GM12801 (cell line): ENCODE data around the gene AHI1.

Experiments used
- TF ChIP-seq, protein P1 (sequence below): IDR thresholded peaks from one replicate; pipeline ENCODE4 v1.5.1; 2011; ENCODE audit warnings: control low read depth; ENCODE audit not compliant: insufficient read length; ENCODE audit errors: extremely low read depth

AHI1 gene

DNA sequence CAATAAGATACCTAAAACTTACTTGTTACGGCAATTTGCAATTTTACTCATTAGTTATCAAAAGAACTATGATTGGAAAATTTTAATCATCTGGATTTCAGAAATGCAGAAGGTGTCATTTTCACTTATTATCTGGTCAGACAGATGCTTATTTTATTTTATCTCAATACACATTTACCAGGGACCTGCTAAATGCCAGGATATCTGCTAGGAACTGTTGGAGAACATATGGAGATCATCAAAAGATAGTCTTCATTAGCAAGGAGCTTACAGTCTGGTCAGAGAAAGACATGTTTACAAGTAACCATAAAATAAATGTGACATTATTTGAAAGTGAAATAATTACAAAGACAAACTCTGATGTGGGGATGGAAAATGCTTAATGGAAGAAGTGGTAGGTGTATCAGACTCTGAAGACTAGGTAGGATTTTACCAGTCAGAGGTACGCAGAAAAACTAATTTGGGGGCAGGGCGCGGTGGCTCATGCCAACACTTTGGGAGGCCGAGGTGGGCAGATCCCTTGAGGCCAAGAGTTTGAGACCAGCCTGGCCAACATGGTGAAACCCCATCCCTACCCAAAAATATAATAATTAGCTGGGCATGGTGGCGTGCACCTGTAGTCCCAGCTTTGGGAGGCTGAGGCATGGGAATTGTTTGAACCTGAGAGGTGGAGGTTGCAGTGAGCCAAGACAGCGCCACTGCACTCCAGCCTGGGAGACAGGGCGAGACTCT is 178.6 kb downstream of the AHI1 start:
- TF ChIP-seq, protein P1, sequence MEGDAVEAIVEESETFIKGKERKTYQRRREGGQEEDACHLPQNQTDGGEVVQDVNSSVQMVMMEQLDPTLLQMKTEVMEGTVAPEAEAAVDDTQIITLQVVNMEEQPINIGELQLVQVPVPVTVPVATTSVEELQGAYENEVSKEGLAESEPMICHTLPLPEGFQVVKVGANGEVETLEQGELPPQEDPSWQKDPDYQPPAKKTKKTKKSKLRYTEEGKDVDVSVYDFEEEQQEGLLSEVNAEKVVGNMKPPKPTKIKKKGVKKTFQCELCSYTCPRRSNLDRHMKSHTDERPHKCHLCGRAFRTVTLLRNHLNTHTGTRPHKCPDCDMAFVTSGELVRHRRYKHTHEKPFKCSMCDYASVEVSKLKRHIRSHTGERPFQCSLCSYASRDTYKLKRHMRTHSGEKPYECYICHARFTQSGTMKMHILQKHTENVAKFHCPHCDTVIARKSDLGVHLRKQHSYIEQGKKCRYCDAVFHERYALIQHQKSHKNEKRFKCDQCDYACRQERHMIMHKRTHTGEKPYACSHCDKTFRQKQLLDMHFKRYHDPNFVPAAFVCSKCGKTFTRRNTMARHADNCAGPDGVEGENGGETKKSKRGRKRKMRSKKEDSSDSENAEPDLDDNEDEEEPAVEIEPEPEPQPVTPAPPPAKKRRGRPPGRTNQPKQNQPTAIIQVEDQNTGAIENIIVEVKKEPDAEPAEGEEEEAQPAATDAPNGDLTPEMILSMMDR: no peak

DNA sequence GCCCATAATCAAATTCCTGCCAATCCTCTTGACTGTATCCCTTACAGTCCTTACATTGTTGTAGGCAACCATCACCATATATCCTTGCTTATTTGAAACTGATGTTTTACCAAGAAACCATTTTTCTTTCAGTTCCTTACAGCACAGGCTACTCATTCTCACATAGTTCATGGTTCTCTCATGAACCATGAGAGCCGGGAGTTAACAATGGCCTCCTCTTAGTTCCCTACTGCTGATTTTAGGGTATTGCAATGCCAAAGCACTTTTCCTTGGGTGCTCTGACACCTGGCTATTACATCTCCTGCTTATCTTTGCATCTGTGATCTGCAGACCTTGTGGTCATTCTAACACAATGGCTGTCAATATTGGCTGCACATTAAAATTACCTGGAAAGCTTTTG is 183.0 kb downstream of the AHI1 start:
- TF ChIP-seq, protein P1: no peak

DNA sequence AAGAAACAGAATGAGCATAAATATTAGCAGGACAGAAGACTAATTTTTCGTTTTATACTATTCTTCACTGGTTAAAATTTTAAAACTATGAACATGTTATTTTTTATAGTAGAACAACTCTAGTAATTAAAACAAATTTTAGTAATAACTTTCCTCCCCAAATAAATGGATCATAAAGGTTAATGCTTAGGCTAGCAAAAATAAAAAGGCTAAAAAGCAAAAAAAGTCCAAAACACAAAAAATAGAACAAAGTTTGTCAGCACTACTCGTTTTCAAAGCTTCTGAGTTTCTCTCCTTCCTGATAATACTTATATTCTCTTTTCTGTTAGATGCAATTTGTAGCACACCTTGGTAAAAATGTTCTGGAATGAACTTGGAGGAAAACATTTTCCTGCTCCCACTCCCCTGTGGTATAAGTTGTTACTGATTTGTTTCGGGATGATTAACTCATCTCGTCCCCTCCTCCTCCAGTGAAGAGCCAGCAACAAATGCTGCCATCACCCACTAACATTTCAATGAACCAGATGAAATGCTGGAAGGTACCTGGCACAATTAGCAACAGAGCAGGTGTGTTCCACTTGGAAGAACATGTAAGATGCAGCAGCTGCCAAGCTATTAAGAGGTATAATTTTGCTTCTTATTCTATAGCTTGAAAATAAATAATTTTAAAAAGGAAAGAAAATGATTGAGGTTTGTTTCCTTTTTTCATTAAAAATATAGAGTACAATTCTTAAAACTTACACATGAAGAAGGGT is 185.9 kb downstream of the AHI1 start:
- TF ChIP-seq, protein P1: no peak

DNA sequence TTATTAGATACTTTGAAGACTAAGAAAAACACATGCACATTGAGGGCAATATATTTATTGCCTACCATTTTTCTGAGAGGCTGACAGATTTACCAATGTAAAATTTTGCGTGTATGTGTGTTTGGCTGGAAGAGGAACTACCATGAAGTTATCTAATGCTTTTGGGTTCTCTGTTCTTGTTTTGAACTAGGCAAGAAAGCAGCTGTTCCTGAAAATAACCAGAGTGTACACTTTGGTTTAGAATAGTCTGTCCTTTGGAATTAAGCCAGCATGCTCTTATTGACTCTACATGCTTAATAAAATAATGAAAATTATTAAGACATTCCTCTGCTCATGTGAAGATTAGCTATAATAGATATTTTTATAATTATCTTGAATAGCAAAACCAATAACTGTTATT is 187.2 kb downstream of the AHI1 start:
- TF ChIP-seq, protein P1: no peak

DNA sequence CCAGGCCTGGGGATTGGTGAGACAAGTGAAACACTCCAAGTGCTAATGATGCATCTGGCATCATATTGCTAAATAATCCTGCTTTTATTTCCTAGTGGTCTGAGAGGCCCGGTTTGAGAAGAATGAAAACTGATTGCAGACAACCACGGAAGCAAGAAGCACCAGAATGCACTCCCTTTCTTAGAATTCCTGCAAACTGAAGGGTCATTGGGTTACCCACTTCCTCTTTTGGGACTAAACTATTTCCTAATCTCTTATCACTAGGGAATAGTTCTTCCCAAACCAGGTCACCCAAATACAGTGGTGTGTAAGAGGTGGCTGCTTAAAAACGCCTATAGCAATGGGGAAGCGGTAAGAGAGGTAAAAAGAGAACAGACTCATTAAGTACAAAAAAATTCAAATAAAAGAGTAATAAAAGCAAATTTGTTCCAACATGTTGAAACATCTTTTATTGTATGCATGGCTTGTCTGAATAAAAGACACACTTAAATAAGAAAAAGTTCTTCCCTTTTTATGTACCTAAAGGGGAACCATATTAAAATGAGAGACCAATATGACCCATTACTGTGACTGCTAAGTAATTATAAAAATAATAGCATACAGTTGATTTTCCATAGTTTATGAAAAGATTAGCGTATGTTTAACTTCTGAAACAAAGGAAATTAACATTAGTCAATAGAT is 190.7 kb downstream of the AHI1 start:
- TF ChIP-seq, protein P1: no peak

- TF ChIP-seq, protein P1: no peak
These were observed 191.4 kb downstream of the AHI1 start for GRCh38 chr6:135306166-135306565.

GRCh38 chr6:135305684-135306083 is 191.9 kb downstream of the AHI1 start:
- TF ChIP-seq, protein P1: no peak
